ENCODE data around the gene RBBP7. TPM values are rescaled to one million over a fixed set of nuclear protein-coding genes. Genes with fewer than 3 reads are reported as not detected.

The RBBP7 gene
- total RNA-seq: 100 to 1,000 TPM; 197 to 201 TPM

GRCh38 chrX:16870095-16870861, at the start of gene RBBP7:
TSS of gene RBBP7 (minus strand) at chrX:16870362. CDS start at chrX:16870053, 309 bp downstream.
- peaks cover 26% of the 10 kb centered on the region for H3K4me1 Mint-ChIP-seq (ENCODE audit: low read depth)
- H3K36me3 Mint-ChIP-seq (ENCODE audit: low read depth): peaks cover 26% of the 10 kb centered on the region
- intact Hi-C loops (cut with micrococcal nuclease): no loop called here
- ChIA-PET POLR2A (interaction anchor here (0.6 to 2.2 kb wide), 3 partner anchors 12 to 97 kb away, joined by 3 to 7 read pairs (median 3); no protein-coding TSS in a partner anchor), CTCF (interaction anchor here (1.0 to 4.7 kb wide), 3 partner anchors 10 to 44 kb away, joined by 3 to 46 read pairs (median 4); no protein-coding TSS in a partner anchor)
- H3K9me3 Mint-ChIP-seq: no peaks in the 10 kb centered on the region
- DNase-seq (peak; percentile 87), ATAC-seq (peak; percentile 85)
- peak within 1 kb of the TSS; percentile 96 for H3K4me3 Mint-ChIP-seq
- TF ChIP-seq CTCF (IDR thresholded peaks at IDR 0.05): no peak
- peak within 1 kb of the TSS; percentile 98 for H3K27ac Mint-ChIP-seq
- H3K27me3 Mint-ChIP-seq: no peaks in the 10 kb centered on the region

GRCh38 chrX:16918979-16919378, 48.8 kb upstream of the RBBP7 start:
- CTCF ChIA-PET: interaction anchor here (1.2 kb wide), 1 partner anchor 26 kb away, joined by 3 read pairs; no protein-coding TSS in a partner anchor
- H3K9me3 Mint-ChIP-seq: no peaks in the 10 kb centered on the region
- intact Hi-C loops (cut with micrococcal nuclease): no loop called here
- H3K4me1 Mint-ChIP-seq (ENCODE audit: low read depth): no peaks in the 10 kb centered on the region
- H3K27ac Mint-ChIP-seq: no peak overlapping the region
- TF ChIP-seq CTCF (IDR thresholded peaks at IDR 0.05): no peak
- no peaks in the 10 kb centered on the region for H3K27me3 Mint-ChIP-seq
- no peak for DNase-seq
- POLR2A ChIA-PET: no interaction called here
- no peak overlapping the region for H3K4me3 Mint-ChIP-seq
- ATAC-seq: no peak
- no peaks in the 10 kb centered on the region for H3K36me3 Mint-ChIP-seq (ENCODE audit: low read depth)

GRCh38 chrX:16917120-16917519, 47.0 kb upstream of the RBBP7 start:
- intact Hi-C loops (cut with micrococcal nuclease): no loop called here
- Mint-ChIP-seq H3K9me3 (no peaks in the 10 kb centered on the region), H3K36me3 (ENCODE audit: low read depth) (no peaks in the 10 kb centered on the region), H3K27me3 (no peaks in the 10 kb centered on the region), H3K27ac (no peak overlapping the region), H3K4me1 (ENCODE audit: low read depth) (no peaks in the 10 kb centered on the region), H3K4me3 (no peak overlapping the region)
- no peak for TF ChIP-seq CTCF (IDR thresholded peaks at IDR 0.05)
- DNase-seq (no peak), ATAC-seq (no peak)
- ChIA-PET CTCF (no interaction called here), POLR2A (no interaction called here)

- intact Hi-C loops (cut with micrococcal nuclease): no loop called here
- Mint-ChIP-seq H3K4me3 (no peak overlapping the region), H3K27ac (no peak overlapping the region), H3K4me1 (ENCODE audit: low read depth) (no peaks in the 10 kb centered on the region), H3K36me3 (ENCODE audit: low read depth) (no peaks in the 10 kb centered on the region), H3K9me3 (no peaks in the 10 kb centered on the region), H3K27me3 (no peaks in the 10 kb centered on the region)
- ATAC-seq: no peak
- no peak for TF ChIP-seq CTCF (IDR thresholded peaks at IDR 0.05)
- POLR2A ChIA-PET: no interaction called here
- CTCF ChIA-PET: no interaction called here
- DNase-seq: no peak
Measured at GRCh38 chrX:16916561-16916960, 46.4 kb upstream of the RBBP7 start.

- DNase-seq: no peak
- Mint-ChIP-seq H3K4me3 (no peak overlapping the region), H3K36me3 (ENCODE audit: low read depth) (no peaks in the 10 kb centered on the region), H3K27ac (no peak overlapping the region), H3K9me3 (no peaks in the 10 kb centered on the region), H3K4me1 (ENCODE audit: low read depth) (no peaks in the 10 kb centered on the region), H3K27me3 (no peaks in the 10 kb centered on the region)
- ChIA-PET POLR2A (no interaction called here), CTCF (no interaction called here)
- intact Hi-C loops (cut with micrococcal nuclease): no loop called here
- no peak for TF ChIP-seq CTCF (IDR thresholded peaks at IDR 0.05)
- ATAC-seq: no peak
Measured at GRCh38 chrX:16914058-16914457, 43.9 kb upstream of the RBBP7 start.

Measured in activated CD8-positive, alpha-beta T cell treated with anti-CD3 and anti-CD28 coated beads for 36 hours (primary cell).